ENCODE measurements around the gene TBL1XR1.

Gene TBL1XR1

GRCh38 chr3:177084616-177085015, 112.7 kb downstream of the TBL1XR1 start:
- peaks cover 13% of the 10 kb centered on the region for H3K4me1 ChIP-seq (ENCODE audit: insufficient read depth, low read length, severe bottlenecking)
- H3K4me3 ChIP-seq (ENCODE audit: low read depth, low read length, poor library complexity, severe bottlenecking) = no peak overlapping the region
- H3K9ac ChIP-seq (ENCODE audit: low read length) = no peak overlapping the region
- H3K27ac ChIP-seq (ENCODE audit: low read depth, low read length, poor library complexity, severe bottlenecking) = no peak overlapping the region
- peaks cover 97% of the 10 kb centered on the region for H3K79me2 ChIP-seq (ENCODE audit: insufficient read depth, low read length)
- no peaks in the 10 kb centered on the region for H4K20me1 ChIP-seq (ENCODE audit: insufficient read depth, low read length)
- H3F3A ChIP-seq (ENCODE audit: insufficient read depth, low read length) = no peaks in the 10 kb centered on the region
- no peak overlapping the region for H3K4me2 ChIP-seq (ENCODE audit: low read length)
- H2AFZ ChIP-seq (ENCODE audit: low read length) = no peak overlapping the region
- no peaks in the 10 kb centered on the region for H3K9me3 ChIP-seq (ENCODE audit: low read length)
- H3K36me3 ChIP-seq (ENCODE audit: insufficient read depth, low read length) = peaks cover 75% of the 10 kb centered on the region
- no peaks in the 10 kb centered on the region for H3K27me3 ChIP-seq (ENCODE audit: insufficient read depth, low read length)
- TF ChIP-seq EZH2 (IDR thresholded peaks at IDR 0.05; ENCODE audit: borderline replicate concordance, low read length) (no peak), CTCF (IDR thresholded peaks at IDR 0.05; ENCODE audit: low read length) (no peak)
- H3K9me2 ChIP-seq (ENCODE audit: low read depth, low read length) = no peaks in the 10 kb centered on the region

GRCh38 chr3:177080122-177080521, 117.2 kb downstream of the TBL1XR1 start:
- Histone ChIP-seq H3K79me2 (ENCODE audit: insufficient read depth, low read length) (peaks cover 97% of the 10 kb centered on the region), H3K9me3 (ENCODE audit: low read length) (no peaks in the 10 kb centered on the region), H3K9ac (ENCODE audit: low read length) (no peak overlapping the region), H3K4me2 (ENCODE audit: low read length) (no peak overlapping the region), H3K4me3 (ENCODE audit: low read depth, low read length, poor library complexity, severe bottlenecking) (no peak overlapping the region), H3K4me1 (ENCODE audit: insufficient read depth, low read length, severe bottlenecking) (no peaks in the 10 kb centered on the region), H3K36me3 (ENCODE audit: insufficient read depth, low read length) (peaks cover 76% of the 10 kb centered on the region), H3F3A (ENCODE audit: insufficient read depth, low read length) (no peaks in the 10 kb centered on the region), H3K27ac (ENCODE audit: low read depth, low read length, poor library complexity, severe bottlenecking) (no peak overlapping the region), H4K20me1 (ENCODE audit: insufficient read depth, low read length) (no peaks in the 10 kb centered on the region), H2AFZ (ENCODE audit: low read length) (no peak overlapping the region), H3K27me3 (ENCODE audit: insufficient read depth, low read length) (no peaks in the 10 kb centered on the region), H3K9me2 (ENCODE audit: low read depth, low read length) (no peaks in the 10 kb centered on the region)
- no peak for TF ChIP-seq EZH2 (IDR thresholded peaks at IDR 0.05; ENCODE audit: borderline replicate concordance, low read length)
- TF ChIP-seq CTCF (IDR thresholded peaks at IDR 0.05; ENCODE audit: low read length) = no peak

GRCh38 chr3:177079684-177080083, 117.6 kb downstream of the TBL1XR1 start:
- Histone ChIP-seq H2AFZ (ENCODE audit: low read length) (no peak overlapping the region), H3K27me3 (ENCODE audit: insufficient read depth, low read length) (no peaks in the 10 kb centered on the region), H3K79me2 (ENCODE audit: insufficient read depth, low read length) (peaks cover 97% of the 10 kb centered on the region), H3K4me2 (ENCODE audit: low read length) (no peak overlapping the region), H3K27ac (ENCODE audit: low read depth, low read length, poor library complexity, severe bottlenecking) (no peak overlapping the region), H3K9me2 (ENCODE audit: low read depth, low read length) (no peaks in the 10 kb centered on the region), H3K4me1 (ENCODE audit: insufficient read depth, low read length, severe bottlenecking) (no peaks in the 10 kb centered on the region), H3K9me3 (ENCODE audit: low read length) (no peaks in the 10 kb centered on the region), H3K9ac (ENCODE audit: low read length) (no peak overlapping the region), H3K4me3 (ENCODE audit: low read depth, low read length, poor library complexity, severe bottlenecking) (no peak overlapping the region), H3F3A (ENCODE audit: insufficient read depth, low read length) (no peaks in the 10 kb centered on the region), H3K36me3 (ENCODE audit: insufficient read depth, low read length) (peaks cover 76% of the 10 kb centered on the region), H4K20me1 (ENCODE audit: insufficient read depth, low read length) (no peaks in the 10 kb centered on the region)
- TF ChIP-seq CTCF (IDR thresholded peaks at IDR 0.05; ENCODE audit: low read length) = no peak
- TF ChIP-seq EZH2 (IDR thresholded peaks at IDR 0.05; ENCODE audit: borderline replicate concordance, low read length) = no peak

All from OCI-LY1 (cell line).